ENCODE measurements around the gene RAB31. TPM values are rescaled to one million over a fixed set of nuclear protein-coding genes. Genes with fewer than 3 reads are reported as not detected.

Gene RAB31
- total RNA-seq, 1 experiment from 2014 or later = 32.9 TPM

GRCh38 chr18:9711361-9712129 lies 3.4 kb downstream of the RAB31 start (continued):
- TF ChIP-seq ZNF281 (CRISPR knock-in tag; IDR thresholded peaks at IDR 0.05) = no peak
- no peak for TF ChIP-seq ZNF219 (CRISPR knock-in tag; IDR thresholded peaks at IDR 0.05; ENCODE audit: borderline replicate concordance)
- TF ChIP-seq ATF3 (CRISPR knock-in tag; conservative IDR thresholded peaks at IDR 0.05) = no peak
- no peak for TF ChIP-seq RORB (CRISPR knock-in tag; IDR thresholded peaks at IDR 0.05)
- no peak for TF ChIP-seq ZNF317 (CRISPR knock-in tag; IDR thresholded peaks at IDR 0.05; ENCODE audit: borderline replicate concordance, low read depth)

- H3K27me3 Mint-ChIP-seq (ENCODE audit: low read depth) = peaks cover 38% of the 10 kb centered on the region
- H3K9me3 Mint-ChIP-seq = no peaks in the 10 kb centered on the region
- H3K27ac Mint-ChIP-seq = no peak overlapping the region
- H3K4me3 Mint-ChIP-seq = no peak overlapping the region
- peaks cover 34% of the 10 kb centered on the region for H3K4me1 Mint-ChIP-seq
- ChIA-PET POLR2A (no interaction called here), CTCF (interaction anchor here (1.3 kb wide), 1 partner anchor 10 kb away, joined by 3 read pairs; no protein-coding TSS in a partner anchor)
- no peaks in the 10 kb centered on the region for H3K36me3 Mint-ChIP-seq
- no peak for DNase-seq (ENCODE audit: low spot score)
- no peak for ATAC-seq
- TF ChIP-seq IRF2 (CRISPR knock-in tag; IDR thresholded peaks at IDR 0.05; ENCODE audit: borderline replicate concordance, low read depth) (no peak), ZBTB43 (CRISPR knock-in tag; IDR thresholded peaks at IDR 0.05) (no peak), ZNF219 (CRISPR knock-in tag; IDR thresholded peaks at IDR 0.05; ENCODE audit: borderline replicate concordance) (no peak), USF2 (CRISPR knock-in tag; IDR thresholded peaks at IDR 0.05) (no peak), ZNF512 (CRISPR knock-in tag; IDR thresholded peaks at IDR 0.05; ENCODE audit: borderline replicate concordance) (no peak), ELF4 (CRISPR knock-in tag; IDR thresholded peaks at IDR 0.05; ENCODE audit: low read depth) (no peak), ATF1 (CRISPR knock-in tag; IDR thresholded peaks at IDR 0.05) (no peak), NFE2L1 (CRISPR knock-in tag; IDR thresholded peaks at IDR 0.05) (no peak), ZNF121 (CRISPR knock-in tag; IDR thresholded peaks at IDR 0.05) (no peak), AR (CRISPR knock-in tag; IDR thresholded peaks at IDR 0.05) (no peak), ZNF396 (CRISPR knock-in tag; IDR thresholded peaks at IDR 0.05; ENCODE audit: borderline replicate concordance) (no peak), ERG (CRISPR knock-in tag; IDR thresholded peaks at IDR 0.05) (no peak)
Observed at GRCh38 chr18:9712130-9712577, 4.1 kb downstream of the RAB31 start.

Measured in WTC11 (cell line).